Inferior parietal cortex (tissue), 1 donor: Measurements from ENCODE around the gene PGBD4.
"Not testable (repeated sequence)": the region's sequence is repeated elsewhere in the genome, so short reads cannot be mapped to it uniquely, and the experiment has no call there.

Source experiments
- DNase-seq: peaks from one replicate; pipeline ENCODE4 v3.0.0-alpha.2; 2016; ENCODE audit errors: extremely low spot score

Gene PGBD4

GRCh38 chr15:34114215-34114614, 12.3 kb downstream of the PGBD4 start:
- DNase-seq = no peak

GRCh38 chr15:34114739-34115138, 12.9 kb downstream of the PGBD4 start:
- no peak for DNase-seq

GRCh38 chr15:34116620-34117019, 14.7 kb downstream of the PGBD4 start:
- DNase-seq = no peak

- DNase-seq = no peak
These were observed 17.4 kb downstream of the PGBD4 start for GRCh38 chr15:34119291-34119690.

- not testable (repeated sequence) for DNase-seq
These were observed 18.5 kb downstream of the PGBD4 start for GRCh38 chr15:34120420-34120819.

GRCh38 chr15:34121786-34122185, 19.9 kb downstream of the PGBD4 start:
- DNase-seq = not testable (repeated sequence)

- DNase-seq = no peak
These were observed 20.9 kb downstream of the PGBD4 start for GRCh38 chr15:34122771-34123183.

- no peak for DNase-seq
These were observed 22.8 kb downstream of the PGBD4 start for GRCh38 chr15:34124651-34125050.

- DNase-seq = no peak
These were observed 24.1 kb downstream of the PGBD4 start for GRCh38 chr15:34125945-34126344.

- no peak for DNase-seq
These were observed 24.6 kb downstream of the PGBD4 start for GRCh38 chr15:34126522-34126921.

- no peak for DNase-seq
These were observed 27.0 kb downstream of the PGBD4 start for GRCh38 chr15:34128898-34129297.

- no peak for DNase-seq
These were observed 31.0 kb downstream of the PGBD4 start for GRCh38 chr15:34132881-34133280.

- no peak for DNase-seq
These were observed 31.6 kb downstream of the PGBD4 start for GRCh38 chr15:34133511-34133910.

- no peak for DNase-seq
These were observed 45.7 kb downstream of the PGBD4 start for GRCh38 chr15:34147371-34148140.

- no peak for DNase-seq
These were observed 52.9 kb downstream of the PGBD4 start for GRCh38 chr15:34154725-34155204.

GRCh38 chr15:34155859-34156258, 54.0 kb downstream of the PGBD4 start:
- DNase-seq = no peak
